C4-2B (cell line): ENCODE measurements around the gene CCDC57.
"Not testable (repeated sequence)": the region's sequence is repeated elsewhere in the genome, so short reads cannot be mapped to it uniquely, and the experiment has no call there.

Experiments
- ZFX ChIP-seq: fragments of 450-650 bp; IDR thresholded peaks from 2 replicates; pipeline ENCODE4 v1.6.1; 2017
- TF ChIP-seq, protein P1 (sequence below): fragments of 450-650 bp; conservative IDR thresholded peaks from 2 replicates; pipeline ENCODE4 v1.5.1; 2017; ENCODE audit warnings: mild to moderate bottlenecking

DNA sequence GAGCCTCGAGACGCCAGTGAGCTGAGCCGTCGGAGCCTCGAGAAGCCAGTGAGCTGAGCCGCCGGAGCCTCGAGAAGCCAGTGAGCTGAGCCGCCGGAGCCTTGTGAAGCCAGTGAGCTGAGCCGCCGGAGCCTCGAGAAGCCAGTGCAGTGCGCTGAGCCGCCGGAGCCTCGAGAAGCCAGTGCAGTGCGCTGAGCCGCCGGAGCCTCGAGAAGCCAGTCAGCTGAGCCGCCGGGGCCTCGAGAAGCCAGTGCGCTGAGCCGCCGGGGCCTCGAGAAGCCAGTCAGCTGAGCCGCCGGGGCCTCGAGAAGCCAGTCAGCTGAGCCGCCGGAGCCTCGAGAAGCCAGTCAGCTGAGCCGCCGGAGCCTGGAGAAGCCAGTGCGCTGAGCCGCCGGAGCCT is 41.5 kb upstream of the CCDC57 start:
- TF ChIP-seq, protein P1, sequence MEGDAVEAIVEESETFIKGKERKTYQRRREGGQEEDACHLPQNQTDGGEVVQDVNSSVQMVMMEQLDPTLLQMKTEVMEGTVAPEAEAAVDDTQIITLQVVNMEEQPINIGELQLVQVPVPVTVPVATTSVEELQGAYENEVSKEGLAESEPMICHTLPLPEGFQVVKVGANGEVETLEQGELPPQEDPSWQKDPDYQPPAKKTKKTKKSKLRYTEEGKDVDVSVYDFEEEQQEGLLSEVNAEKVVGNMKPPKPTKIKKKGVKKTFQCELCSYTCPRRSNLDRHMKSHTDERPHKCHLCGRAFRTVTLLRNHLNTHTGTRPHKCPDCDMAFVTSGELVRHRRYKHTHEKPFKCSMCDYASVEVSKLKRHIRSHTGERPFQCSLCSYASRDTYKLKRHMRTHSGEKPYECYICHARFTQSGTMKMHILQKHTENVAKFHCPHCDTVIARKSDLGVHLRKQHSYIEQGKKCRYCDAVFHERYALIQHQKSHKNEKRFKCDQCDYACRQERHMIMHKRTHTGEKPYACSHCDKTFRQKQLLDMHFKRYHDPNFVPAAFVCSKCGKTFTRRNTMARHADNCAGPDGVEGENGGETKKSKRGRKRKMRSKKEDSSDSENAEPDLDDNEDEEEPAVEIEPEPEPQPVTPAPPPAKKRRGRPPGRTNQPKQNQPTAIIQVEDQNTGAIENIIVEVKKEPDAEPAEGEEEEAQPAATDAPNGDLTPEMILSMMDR, result not testable (repeated sequence)
- not testable (repeated sequence) for TF ChIP-seq ZFX
